Measurements from ENCODE around the gene SUCLA2. TPM values are rescaled to one million over a fixed set of nuclear protein-coding genes. Genes with fewer than 3 reads are reported as not detected.

SUCLA2 gene
- polyA plus RNA-seq, 1 donor (not counting 4 experiments of a cell fraction or from before 2014, with no cell fraction given): 64.3 TPM

DNA sequence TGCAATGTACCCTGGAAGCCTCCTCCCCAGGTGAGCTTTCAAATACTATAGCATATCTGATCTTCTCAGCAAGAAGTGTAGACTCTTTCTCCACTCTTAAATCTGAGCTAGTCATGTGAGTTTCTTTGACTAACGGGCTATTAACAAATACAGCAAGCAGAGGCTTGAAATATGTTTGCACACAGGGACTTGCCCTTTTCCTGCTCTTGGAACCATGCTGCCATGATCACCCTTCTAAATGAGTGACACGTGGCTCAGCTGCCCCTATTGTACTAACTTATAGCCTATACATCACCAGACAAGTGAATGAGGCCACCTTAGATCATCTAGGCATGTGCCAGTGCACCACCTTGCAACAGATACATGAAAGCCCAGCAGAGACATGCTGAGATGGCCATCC, 13.3 kb upstream of the SUCLA2 start:
- Histone ChIP-seq H3K9ac (ENCODE audit: control insufficient read depth, extremely low read depth, insufficient read depth, low read length) (no peak overlapping the region), H3K4me1 (ENCODE audit: control insufficient read depth, extremely low read depth, insufficient read depth, low read length) (peaks cover 7% of the 10 kb centered on the region), H3K27me3 (ENCODE audit: control insufficient read depth, extremely low read depth, insufficient read depth, low read length) (no peaks in the 10 kb centered on the region), H3K79me2 (ENCODE audit: control insufficient read depth, insufficient read depth, low read length) (no peaks in the 10 kb centered on the region), H3K36me3 (ENCODE audit: control insufficient read depth in 2 of 2, extremely low read depth in 1 of 2, insufficient read depth in 2 of 2, low read length in 2 of 2) (no peaks in the 10 kb centered on the region), H3K4me2 (ENCODE audit: control insufficient read depth, extremely low read depth, insufficient read depth, low read depth, low read length) (no peak overlapping the region), H3K4me3 (ENCODE audit: control insufficient read depth in 2 of 3, extremely low read depth in 1 of 3, insufficient read depth in 2 of 3, low read depth in 1 of 3, low read length in 3 of 3) (no peak overlapping the region), H3K27ac (ENCODE audit: control insufficient read depth, insufficient read depth, low read length) (no peak overlapping the region), H4K20me1 (ENCODE audit: control insufficient read depth, extremely low read depth, insufficient read depth, low read length) (no peaks in the 10 kb centered on the region), H2AFZ (ENCODE audit: control insufficient read depth, low read length) (no peak overlapping the region), H3K9me1 (ENCODE audit: control insufficient read depth, extremely low read depth, insufficient read depth, low read length) (no peaks in the 10 kb centered on the region), H3K9me3 (ENCODE audit: control insufficient read depth, low read depth, low read length) (no peaks in the 10 kb centered on the region)
- DNase-seq (ENCODE audit: low read depth, low spot score) (no peak), FAIRE-seq (no peak)
- no peak for TF ChIP-seq CTCF (optimal IDR thresholded peaks at IDR 0.05 in 1 of 3, IDR thresholded peaks at IDR 0.05 in 1 of 3, conservative IDR thresholded peaks at IDR 0.05 in 1 of 3; ENCODE audit: extremely low read depth in 1 of 3, insufficient read depth in 2 of 3, low read length in 3 of 3)
- no peak for TF ChIP-seq EZH2 (IDR thresholded peaks at IDR 0.05; ENCODE audit: low read length)
- dilution Hi-C loops (cut with MboI; ENCODE audit: extremely low pct_ligation_motif_present, low sequenced_read_pairs): no loop called here

- Histone ChIP-seq H4K20me1 (ENCODE audit: control insufficient read depth, extremely low read depth, insufficient read depth, low read length) (no peaks in the 10 kb centered on the region), H3K79me2 (ENCODE audit: control insufficient read depth, insufficient read depth, low read length) (no peaks in the 10 kb centered on the region), H3K4me3 (ENCODE audit: control insufficient read depth in 2 of 3, extremely low read depth in 1 of 3, insufficient read depth in 2 of 3, low read depth in 1 of 3, low read length in 3 of 3) (no peak overlapping the region), H3K27me3 (ENCODE audit: control insufficient read depth, extremely low read depth, insufficient read depth, low read length) (no peaks in the 10 kb centered on the region), H3K9me1 (ENCODE audit: control insufficient read depth, extremely low read depth, insufficient read depth, low read length) (no peaks in the 10 kb centered on the region), H2AFZ (ENCODE audit: control insufficient read depth, low read length) (no peak overlapping the region), H3K9me3 (ENCODE audit: control insufficient read depth, low read depth, low read length) (no peaks in the 10 kb centered on the region), H3K27ac (ENCODE audit: control insufficient read depth, insufficient read depth, low read length) (no peak overlapping the region), H3K36me3 (ENCODE audit: control insufficient read depth in 2 of 2, extremely low read depth in 1 of 2, insufficient read depth in 2 of 2, low read length in 2 of 2) (no peaks in the 10 kb centered on the region), H3K9ac (ENCODE audit: control insufficient read depth, extremely low read depth, insufficient read depth, low read length) (no peak overlapping the region), H3K4me2 (ENCODE audit: control insufficient read depth, extremely low read depth, insufficient read depth, low read depth, low read length) (no peak overlapping the region), H3K4me1 (ENCODE audit: control insufficient read depth, extremely low read depth, insufficient read depth, low read length) (peaks cover 21% of the 10 kb centered on the region)
- FAIRE-seq (no peak), DNase-seq (ENCODE audit: low read depth, low spot score) (no peak)
- TF ChIP-seq EZH2 (IDR thresholded peaks at IDR 0.05; ENCODE audit: low read length) (no peak), CTCF (optimal IDR thresholded peaks at IDR 0.05 in 1 of 3, IDR thresholded peaks at IDR 0.05 in 1 of 3, conservative IDR thresholded peaks at IDR 0.05 in 1 of 3; ENCODE audit: extremely low read depth in 1 of 3, insufficient read depth in 2 of 3, low read length in 3 of 3) (no peak)
- dilution Hi-C loops (cut with MboI; ENCODE audit: extremely low pct_ligation_motif_present, low sequenced_read_pairs): no loop called here
These were observed 11.6 kb upstream of the SUCLA2 start for GRCh38 chr13:48012668-48013067.

Data from keratinocyte (primary cell).